GM12864 (cell line): ENCODE results near the gene VWC2L.

ENCODE experiments used
- DNase-seq: peaks from one replicate; pipeline ENCODE4 v3.0.0-alpha.2; 2011; ENCODE audit warnings: low read depth
- H3K4me3 ChIP-seq: 2 replicates; pipeline ENCODE4 v1.5.1; 2011; ENCODE audit warnings: mild to moderate bottlenecking, low read depth, low read length, control low read depth
- CTCF ChIP-seq: IDR thresholded peaks from 2 replicates; pipeline ENCODE4 v1.5.1; 2011; ENCODE audit warnings: low read depth, mild to moderate bottlenecking, moderate library complexity, low read length, control low read depth, inconsistent platforms; ENCODE audit errors: missing control alignments

The VWC2L gene

GRCh38 chr2:214591366-214591765 is 180.5 kb downstream of the VWC2L start:
- no peak for DNase-seq
- H3K4me3 ChIP-seq, result no peak overlapping the region
- TF ChIP-seq CTCF, result no peak

- H3K4me3 ChIP-seq, result no peak overlapping the region
- no peak for DNase-seq
- TF ChIP-seq CTCF, result no peak
Observed at GRCh38 chr2:214592011-214592410, 181.2 kb downstream of the VWC2L start.

- no peak for DNase-seq
- TF ChIP-seq CTCF, result no peak
- no peak overlapping the region for H3K4me3 ChIP-seq
Observed at GRCh38 chr2:214593727-214594126, 182.9 kb downstream of the VWC2L start.

- no peak for TF ChIP-seq CTCF
- no peak for DNase-seq
- no peak overlapping the region for H3K4me3 ChIP-seq
Observed at GRCh38 chr2:214601852-214602633, 191.2 kb downstream of the VWC2L start.

GRCh38 chr2:214604861-214605260 is 194.0 kb downstream of the VWC2L start:
- no peak overlapping the region for H3K4me3 ChIP-seq
- DNase-seq, result no peak
- no peak for TF ChIP-seq CTCF

- no peak for TF ChIP-seq CTCF
- H3K4me3 ChIP-seq, result no peak overlapping the region
- no peak for DNase-seq
Observed at GRCh38 chr2:214607051-214607450, 196.2 kb downstream of the VWC2L start.

- DNase-seq, result no peak
- H3K4me3 ChIP-seq, result no peak overlapping the region
- no peak for TF ChIP-seq CTCF
Observed at GRCh38 chr2:214611015-214611414, 200.2 kb downstream of the VWC2L start.
